Immature natural killer cell (primary cell): ENCODE results near the gene OBP2A. TPM values are rescaled to one million over a fixed set of nuclear protein-coding genes. Genes with fewer than 3 reads are reported as not detected.
"Not testable (repeated sequence)": the region's sequence is repeated elsewhere in the genome, so short reads cannot be mapped to it uniquely, and the experiment has no call there.

Experiments
- DNase-seq, 3 donors: peaks; one replicate each; pipeline ENCODE4 v3.0.0; 2022; ENCODE audit warnings: mixed read lengths in 1 of 3
- H3K27ac Mint-ChIP-seq, 6 donors: one replicate each; pipeline ENCODE4 v1.8.0; 2020; ENCODE audit warnings: mixed read lengths in 6 of 6, mild to moderate bottlenecking in 5 of 6, inconsistent platforms in 4 of 6, moderate library complexity in 3 of 6
- H3K27me3 Mint-ChIP-seq, 3 donors: one replicate each; pipeline ENCODE4 v1.8.0; 2020 to 2021; ENCODE audit warnings: low read depth in 3 of 3, mild to moderate bottlenecking in 3 of 3, mixed read lengths in 3 of 3, moderate library complexity in 3 of 3, inconsistent platforms in 1 of 3
- H3K36me3 Mint-ChIP-seq, 3 donors: one replicate each; pipeline ENCODE4 v1.8.0; 2020; ENCODE audit warnings: mixed read lengths in 3 of 3, inconsistent platforms in 2 of 3, mild to moderate bottlenecking in 2 of 3
- H3K4me1 Mint-ChIP-seq, 2 donors: one replicate each; pipeline ENCODE4 v1.8.0; 2020; ENCODE audit warnings: inconsistent platforms in 2 of 2, mild to moderate bottlenecking in 2 of 2, mixed read lengths in 2 of 2, moderate library complexity in 1 of 2
- H3K4me3 Mint-ChIP-seq, 5 donors: one replicate each; pipeline ENCODE4 v1.8.0; 2020; ENCODE audit warnings: mild to moderate bottlenecking in 5 of 5, mixed read lengths in 5 of 5, inconsistent platforms in 3 of 5, moderate library complexity in 3 of 5
- H3K9me3 Mint-ChIP-seq, 6 donors: one replicate each; pipeline ENCODE4 v1.8.0; 2020; ENCODE audit warnings: mild to moderate bottlenecking in 6 of 6, mixed read lengths in 6 of 6, inconsistent platforms in 4 of 6, moderate library complexity in 3 of 6
- polyA plus RNA-seq, 3 donors: library from polyadenylated mRNA; unstranded; fragments of 300-500 nt; fragmentation: Illumina TruSeq; gene quantifications; one replicate each; pipeline ENCODE4 v1.2.3, GENCODE V29; 2021

OBP2A gene, protein sequence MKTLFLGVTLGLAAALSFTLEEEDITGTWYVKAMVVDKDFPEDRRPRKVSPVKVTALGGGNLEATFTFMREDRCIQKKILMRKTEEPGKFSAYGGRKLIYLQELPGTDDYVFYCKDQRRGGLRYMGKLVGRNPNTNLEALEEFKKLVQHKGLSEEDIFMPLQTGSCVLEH
- polyA plus RNA-seq: not detected

- not testable (repeated sequence) for H3K4me3 Mint-ChIP-seq, H3K4me1 Mint-ChIP-seq, H3K36me3 Mint-ChIP-seq, H3K9me3 Mint-ChIP-seq, DNase-seq, H3K27me3 Mint-ChIP-seq
- peak within 1 kb of the TSS in 1 of 6 donors; percentile 4 for H3K27ac Mint-ChIP-seq
Measured at GRCh38 chr9:135545646-135546176, at the start of gene OBP2A. OBP2A (plus strand) TSS chr9:135546126; CDS start chr9:135546181, 55 bp downstream.

GRCh38 chr9:135498381-135499126 lies 47.4 kb upstream of the OBP2A start:
- peaks cover 0 to 5% (median 4%) of the 10 kb centered on the region in 3 donors for H3K27me3 Mint-ChIP-seq
- H3K27ac Mint-ChIP-seq: no peak overlapping the region
- H3K36me3 Mint-ChIP-seq: peaks cover 0 to 4% (median 0%) of the 10 kb centered on the region in 3 donors
- peak overlapping the region; percentile 78 to 86 (median 81) for H3K4me3 Mint-ChIP-seq
- peaks cover 20 to 21% of the 10 kb centered on the region in 2 donors for H3K4me1 Mint-ChIP-seq
- no peaks in the 10 kb centered on the region for H3K9me3 Mint-ChIP-seq
- DNase-seq: no peak

DNA sequence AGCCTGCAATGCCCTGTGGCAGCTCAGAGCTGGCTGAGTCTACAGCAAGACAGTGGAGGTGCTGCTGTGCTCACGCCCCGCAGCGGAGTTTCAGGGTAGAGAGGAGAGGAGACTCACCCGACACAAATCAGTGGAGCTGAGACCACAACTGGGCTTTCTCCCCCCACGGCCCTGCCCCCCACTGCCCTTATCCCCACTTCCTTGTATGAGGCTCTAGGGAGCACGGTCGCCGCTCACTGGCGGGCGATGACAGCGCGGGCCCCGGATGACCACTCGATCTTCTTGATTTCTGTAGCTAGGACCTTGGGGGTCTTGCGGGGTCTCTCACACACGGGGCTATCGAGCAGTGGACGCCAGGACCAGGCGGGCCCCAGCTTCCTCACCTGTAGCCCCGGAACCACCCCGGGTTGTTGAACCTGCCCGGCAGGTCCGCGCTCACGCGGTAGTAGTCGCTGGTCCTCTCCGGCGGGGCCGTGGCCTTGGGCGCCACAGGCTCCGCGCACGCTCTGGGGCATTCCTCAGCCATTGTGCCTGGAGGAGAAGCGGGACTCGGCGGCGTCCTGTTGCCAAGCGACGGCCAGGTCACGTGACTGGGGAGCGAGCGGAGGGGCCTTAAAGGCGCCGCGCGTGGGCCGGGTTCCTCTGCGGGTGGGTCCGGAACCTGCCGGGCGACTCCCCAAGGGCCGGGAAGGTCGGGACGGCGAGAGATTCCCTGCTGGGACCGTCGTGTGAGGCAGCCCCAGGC lies 46.4 kb upstream of the OBP2A start:
- DNase-seq: peak; percentile 82 to 86 (median 86)
- Mint-ChIP-seq H3K9me3 (no peaks in the 10 kb centered on the region), H3K4me3 (peak overlapping the region; percentile 78 to 86 (median 81)), H3K27ac (peak overlapping the region in 2 of 6 donors; percentile 40 to 57), H3K27me3 (peaks cover 0 to 4% (median 4%) of the 10 kb centered on the region in 3 donors), H3K36me3 (peaks cover 0 to 4% (median 0%) of the 10 kb centered on the region in 3 donors), H3K4me1 (peaks cover 20 to 23% of the 10 kb centered on the region in 2 donors)

- H3K9me3 Mint-ChIP-seq: no peaks in the 10 kb centered on the region
- H3K36me3 Mint-ChIP-seq: peaks cover 0 to 4% (median 0%) of the 10 kb centered on the region in 3 donors
- H3K4me3 Mint-ChIP-seq: peak overlapping the region; percentile 83 to 94 (median 86)
- peaks cover 20 to 25% of the 10 kb centered on the region in 2 donors for H3K4me1 Mint-ChIP-seq
- peak in 1 of 3 donors; percentile 31 for DNase-seq
- H3K27me3 Mint-ChIP-seq: peaks cover 0 to 4% (median 2%) of the 10 kb centered on the region in 3 donors
- peak overlapping the region in 3 of 6 donors; percentile 24 to 67 (median 63) for H3K27ac Mint-ChIP-seq
Measured at GRCh38 chr9:135500071-135500524, 45.8 kb upstream of the OBP2A start.

DNA sequence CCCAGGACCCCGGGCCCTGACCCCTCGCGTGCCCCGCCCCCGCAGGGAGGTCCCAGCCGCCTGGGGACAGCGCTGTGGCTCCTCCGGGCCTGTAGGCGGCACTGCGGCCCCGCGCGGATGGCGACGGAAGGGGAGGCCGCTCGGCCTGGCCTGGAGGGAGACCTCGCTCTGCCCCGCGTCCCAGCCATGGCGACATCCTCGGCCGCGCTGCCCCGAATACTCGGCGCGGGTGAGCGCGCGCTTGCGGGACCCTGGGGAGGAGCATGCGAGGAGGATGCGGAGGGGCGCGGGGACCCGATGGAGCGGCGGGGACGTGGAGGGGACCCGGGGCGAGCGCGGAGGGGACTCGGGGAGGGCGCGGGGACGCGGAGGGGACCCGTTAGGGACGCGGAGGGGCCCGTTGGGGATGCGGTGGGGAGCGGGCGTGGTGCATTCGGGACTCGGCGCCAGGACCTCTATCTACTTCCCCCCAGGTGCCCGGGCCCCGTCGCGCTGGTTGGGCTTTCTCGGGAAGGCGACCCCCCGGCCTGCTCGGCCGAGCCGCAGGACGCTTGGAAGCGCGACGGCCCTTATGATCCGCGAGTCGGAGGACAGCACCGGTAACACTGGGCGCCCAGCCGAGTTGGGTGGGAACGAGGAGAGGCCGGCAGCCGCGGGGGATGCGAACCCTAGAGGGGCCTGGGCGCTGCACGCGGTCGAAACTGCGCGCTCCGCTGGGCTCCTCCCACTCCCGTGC lies 45.2 kb upstream of the OBP2A start, which contains the start of gene MRPS2:
MRPS2 (plus strand) TSS at position 158 of the 736 bp plus-strand sequence; CDS start at position 187, 29 bp downstream.
- Mint-ChIP-seq H3K36me3 (peaks cover 0 to 4% (median 0%) of the 10 kb centered on the region in 3 donors), H3K4me3 (peak within 1 kb of the TSS; percentile 84 to 94 (median 86)), H3K4me1 (peaks cover 20 to 25% of the 10 kb centered on the region in 2 donors), H3K9me3 (no peaks in the 10 kb centered on the region), H3K27me3 (peaks cover 0 to 6% (median 2%) of the 10 kb centered on the region in 3 donors), H3K27ac (peak within 1 kb of the TSS in 5 of 6 donors; percentile 63 to 91 (median 75))
- peak; percentile 82 to 85 (median 84) for DNase-seq

DNA sequence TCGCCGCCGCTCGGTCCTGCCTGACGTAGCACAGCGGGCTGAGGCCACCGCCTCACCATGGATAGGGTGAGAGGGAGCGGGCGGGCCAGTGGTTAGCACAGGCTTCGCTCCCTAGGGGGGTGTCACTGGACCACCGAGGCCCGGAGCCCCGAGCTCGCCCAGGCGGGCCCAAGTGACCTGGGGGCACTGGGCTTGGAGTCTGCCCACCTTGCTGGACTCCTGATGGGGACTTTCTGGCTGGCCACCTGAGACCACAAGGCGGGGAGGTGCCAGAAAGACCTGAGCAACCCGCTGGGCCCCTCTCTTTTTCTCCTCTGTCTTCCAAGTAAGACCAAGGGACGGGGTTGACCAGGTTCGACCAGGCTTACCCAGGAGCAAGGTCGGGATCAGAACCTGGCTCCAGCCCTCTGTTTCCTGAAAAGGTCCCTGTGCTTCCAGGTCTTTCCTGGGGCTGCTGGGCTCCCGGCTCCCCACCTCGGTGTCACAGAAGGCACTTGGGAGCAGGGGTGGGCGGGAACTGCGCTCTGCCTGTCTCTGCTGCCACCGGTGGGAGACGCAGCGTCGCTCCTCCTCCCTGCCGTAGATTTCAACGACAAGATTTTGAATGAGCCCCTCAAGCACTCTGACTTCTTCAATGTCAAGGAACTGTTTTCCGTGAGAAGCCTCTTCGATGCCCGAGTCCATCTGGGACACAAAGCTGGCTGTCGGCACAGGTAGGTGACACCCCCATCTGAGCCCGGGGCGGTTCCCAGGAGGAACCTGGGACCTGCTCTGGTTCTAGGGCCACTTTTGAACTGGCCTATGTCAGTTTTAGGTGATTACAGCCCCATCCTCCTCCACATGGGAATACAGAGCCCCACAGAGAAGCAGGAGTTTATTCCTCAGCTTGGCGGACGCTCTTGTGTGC lies 44.4 kb upstream of the OBP2A start:
- Mint-ChIP-seq H3K9me3 (no peaks in the 10 kb centered on the region), H3K27me3 (peaks cover 0 to 6% (median 2%) of the 10 kb centered on the region in 3 donors), H3K36me3 (peaks cover 0 to 4% (median 0%) of the 10 kb centered on the region in 3 donors), H3K4me3 (peak overlapping the region; percentile 84 to 94 (median 86)), H3K27ac (peak overlapping the region in 3 of 6 donors; percentile 44 to 67 (median 51)), H3K4me1 (peaks cover 20 to 25% of the 10 kb centered on the region in 2 donors)
- DNase-seq: no peak

DNA sequence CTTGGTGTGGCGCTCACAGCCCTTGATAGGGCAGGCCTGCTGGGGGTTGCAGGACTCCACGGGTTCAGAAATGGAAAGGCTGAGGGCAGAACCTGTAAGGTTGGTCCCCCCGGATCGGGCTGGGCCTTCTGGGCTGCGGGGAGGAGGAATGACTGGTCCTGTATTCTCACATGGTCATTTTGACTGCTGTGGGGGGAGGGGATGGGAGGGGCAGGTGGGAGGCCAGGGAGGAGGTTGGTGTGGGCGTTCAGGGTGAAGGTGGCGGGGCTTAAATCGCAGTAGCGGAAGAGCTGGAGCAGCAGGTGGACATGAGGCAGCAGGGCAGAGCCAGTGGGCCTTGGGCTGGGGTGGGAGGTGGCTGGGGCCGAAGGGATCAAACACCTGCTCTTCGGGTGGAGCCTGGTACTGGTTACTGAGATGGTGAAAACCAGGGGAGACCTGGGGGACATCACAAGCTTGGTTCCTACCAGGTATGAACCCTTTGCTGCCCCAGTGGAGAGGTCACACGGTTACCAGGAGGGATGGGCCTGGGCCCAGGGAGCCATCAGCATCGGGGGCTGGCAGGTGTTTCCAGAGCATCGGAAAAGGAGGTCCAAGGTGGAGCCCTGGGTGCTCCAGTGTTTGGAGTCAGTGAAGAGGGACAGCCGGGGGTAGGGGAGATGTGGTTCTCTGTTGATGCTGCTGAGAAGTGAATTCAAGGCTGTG lies 43.6 kb upstream of the OBP2A start:
- peak overlapping the region in 1 of 6 donors; percentile 44 for H3K27ac Mint-ChIP-seq
- DNase-seq: no peak
- H3K36me3 Mint-ChIP-seq: peaks cover 0 to 4% (median 0%) of the 10 kb centered on the region in 3 donors
- H3K27me3 Mint-ChIP-seq: peaks cover 0 to 6% (median 2%) of the 10 kb centered on the region in 3 donors
- peaks cover 20 to 25% of the 10 kb centered on the region in 2 donors for H3K4me1 Mint-ChIP-seq
- no peaks in the 10 kb centered on the region for H3K9me3 Mint-ChIP-seq
- peak overlapping the region; percentile 84 to 94 (median 86) for H3K4me3 Mint-ChIP-seq

- H3K4me1 Mint-ChIP-seq: peaks cover 20 to 25% of the 10 kb centered on the region in 2 donors
- H3K27ac Mint-ChIP-seq: no peak overlapping the region
- H3K4me3 Mint-ChIP-seq: peak overlapping the region in 4 of 5 donors; percentile 9 to 92 (median 50)
- H3K27me3 Mint-ChIP-seq: peaks cover 0 to 6% (median 2%) of the 10 kb centered on the region in 3 donors
- H3K36me3 Mint-ChIP-seq: peaks cover 0 to 4% (median 0%) of the 10 kb centered on the region in 3 donors
- peaks cover 0 to 1% (median 0%) of the 10 kb centered on the region in 6 donors for H3K9me3 Mint-ChIP-seq
- no peak for DNase-seq
Measured at GRCh38 chr9:135502873-135503321, 43.0 kb upstream of the OBP2A start.

DNA sequence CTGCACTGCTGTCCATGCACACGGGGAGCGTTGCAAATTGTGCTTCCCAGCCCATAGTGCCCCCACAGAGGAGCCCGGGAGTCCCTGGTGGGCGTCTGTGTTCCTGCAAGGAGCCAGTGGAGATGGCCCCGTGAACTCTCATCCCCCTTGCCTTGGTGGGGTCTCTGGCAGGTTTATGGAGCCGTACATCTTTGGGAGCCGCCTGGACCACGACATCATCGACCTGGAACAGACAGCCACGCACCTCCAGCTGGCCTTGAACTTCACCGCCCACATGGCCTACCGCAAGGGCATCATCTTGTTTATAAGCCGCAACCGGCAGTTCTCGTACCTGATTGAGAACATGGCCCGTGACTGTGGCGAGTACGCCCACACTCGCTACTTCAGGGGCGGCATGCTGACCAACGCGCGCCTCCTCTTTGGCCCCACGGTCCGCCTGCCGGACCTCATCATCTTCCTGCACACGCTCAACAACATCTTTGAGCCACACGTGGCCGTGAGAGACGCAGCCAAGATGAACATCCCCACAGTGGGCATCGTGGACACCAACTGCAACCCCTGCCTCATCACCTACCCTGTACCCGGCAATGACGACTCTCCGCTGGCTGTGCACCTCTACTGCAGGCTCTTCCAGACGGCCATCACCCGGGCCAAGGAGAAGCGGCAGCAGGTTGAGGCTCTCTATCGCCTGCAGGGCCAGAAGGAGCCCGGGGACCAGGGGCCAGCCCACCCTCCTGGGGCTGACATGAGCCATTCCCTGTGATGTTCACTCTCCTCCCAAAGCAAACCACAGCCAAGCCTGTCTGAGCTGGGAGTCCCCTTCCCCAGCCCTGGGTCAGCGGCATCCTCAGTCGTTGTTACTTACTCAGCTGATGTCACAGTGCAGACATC lies 42.3 kb upstream of the OBP2A start:
- H3K4me1 Mint-ChIP-seq: peaks cover 20 to 25% of the 10 kb centered on the region in 2 donors
- no peak for DNase-seq
- peaks cover 0 to 6% (median 2%) of the 10 kb centered on the region in 3 donors for H3K27me3 Mint-ChIP-seq
- H3K9me3 Mint-ChIP-seq: peaks cover 0 to 4% (median 0%) of the 10 kb centered on the region in 6 donors
- H3K4me3 Mint-ChIP-seq: peak overlapping the region in 3 of 5 donors; percentile 13 to 86 (median 32)
- H3K36me3 Mint-ChIP-seq: peaks cover 0 to 4% (median under 1%) of the 10 kb centered on the region in 3 donors
- no peak overlapping the region for H3K27ac Mint-ChIP-seq
